COLO668 (cell line): Measurements from ENCODE around the gene CD37.
"Not testable (repeated sequence)": the region's sequence is repeated elsewhere in the genome, so short reads cannot be mapped to it uniquely, and the experiment has no call there.

Experiments used
- DNase-seq: peaks from one replicate; lab custom pipeline; 2025; ENCODE audit not compliant: unreplicated experiment; lab: John Stamatoyannopoulos, UW

Gene CD37

GRCh38 chr19:49328741-49329140 lies 6.5 kb upstream of the CD37 start:
- no peak for DNase-seq

- DNase-seq, result not testable (repeated sequence)
These were observed 4.0 kb upstream of the CD37 start for GRCh38 chr19:49331187-49331586.

- no peak for DNase-seq
These were observed 3.6 kb upstream of the CD37 start for GRCh38 chr19:49331616-49332055.

- not testable (repeated sequence) for DNase-seq
These were observed 2.4 kb upstream of the CD37 start for GRCh38 chr19:49332691-49333417.

GRCh38 chr19:49333418-49333805 lies 1.8 kb upstream of the CD37 start:
- DNase-seq, result no peak

GRCh38 chr19:49333811-49334288 lies 1.4 kb upstream of the CD37 start:
- DNase-seq, result no peak

- DNase-seq, result no peak
These were observed 727 bp downstream of the CD37 start for GRCh38 chr19:49335784-49336481.

GRCh38 chr19:49336482-49337266 lies 1.5 kb downstream of the CD37 start:
- no peak for DNase-seq

- DNase-seq, result no peak
These were observed 2.2 kb downstream of the CD37 start for GRCh38 chr19:49337267-49338022.

GRCh38 chr19:49338023-49338677 lies 2.9 kb downstream of the CD37 start:
- DNase-seq, result no peak

- peak; percentile 14 for DNase-seq
These were observed 3.6 kb downstream of the CD37 start for GRCh38 chr19:49338691-49339300.

- DNase-seq, result no peak
These were observed 4.3 kb downstream of the CD37 start for GRCh38 chr19:49339301-49340068.

GRCh38 chr19:49340069-49340864 lies 5.1 kb downstream of the CD37 start:
- peak; percentile 30 for DNase-seq

GRCh38 chr19:49340865-49341718 lies 5.9 kb downstream of the CD37 start:
- no peak for DNase-seq

- no peak for DNase-seq
These were observed 7.1 kb downstream of the CD37 start for GRCh38 chr19:49342291-49342721.

GRCh38 chr19:49343123-49343522 lies 7.9 kb downstream of the CD37 start:
- no peak for DNase-seq
